B cell (primary cell): Measurements from ENCODE around the gene CCDC57. TPM values are rescaled to one million over a fixed set of nuclear protein-coding genes. Genes with fewer than 3 reads are reported as not detected.

Experiments used
- ATAC-seq: fragments of 200-7000 bp; cut with Tn5 transposase; one replicate; pipeline ENCODE4 v1.10.0; 2021; ENCODE audit warnings: low read depth, mild to moderate bottlenecking, moderate number of reproducible peaks, moderate library complexity
- CTCF ChIA-PET: fragments of 350-600 bp; sonication (Branson Sonifier 250); formaldehyde crosslinking; loops from one replicate; lab custom pipeline; 2021; ENCODE audit warnings: antibody characterized with exemption, inconsistent platforms; lab: Charles Lee
- POLR2A ChIA-PET: fragments of 350-600 bp; sonication (Branson Sonifier 250); formaldehyde crosslinking; loops from one replicate; lab custom pipeline; 2021; ENCODE audit warnings: antibody characterized with exemption; lab: Charles Lee
- DNase-seq: peaks from one replicate; pipeline ENCODE4 v3.0.0; 2013
- H2AFZ ChIP-seq: 2 replicates; pipeline ENCODE4 v1.6.1; 2012; ENCODE audit warnings: mild to moderate bottlenecking, low read depth, low read length; ENCODE audit not compliant: insufficient read depth, poor library complexity, severe bottlenecking
- H3K27ac ChIP-seq, 2 donors: 1 replicate in 1 of 2; 2 replicates in 1 of 2; pipeline ENCODE4 v1.5.1; 2012 to 2013; ENCODE audit warnings: low read length in 2 of 2, mild to moderate bottlenecking in 2 of 2, moderate library complexity in 1 of 2
- H3K27me3 ChIP-seq, 4 experiments: fragments of 200-600 bp in 1 of 4; sonication (generic) in 1 of 4; replicated peaks in 1 of 4; 1 replicate in 2 of 4; 2 replicates in 2 of 4; pipeline versions ENCODE4 v1.6.1 to v1.7.0; 2013 to 2016; ENCODE audit warnings: low read length in 3 of 4, mild to moderate bottlenecking in 2 of 4, mixed read lengths in 1 of 4, moderate library complexity in 1 of 4; ENCODE audit not compliant: insufficient read depth in 4 of 4, control insufficient read depth in 3 of 4; ENCODE audit errors: control extremely low read depth in 1 of 4
- H3K36me3 ChIP-seq, 2 experiments: replicated peaks in 1 of 2; 1 replicate in 1 of 2; 2 replicates in 1 of 2; pipeline versions ENCODE4 v1.6.1 to v1.7.1; 2013; ENCODE audit warnings: low read length in 1 of 2; ENCODE audit not compliant: insufficient read depth in 2 of 2, control insufficient read depth in 1 of 2; ENCODE audit errors: control extremely low read depth in 1 of 2, extremely low read depth in 1 of 2
- H3K4me1 ChIP-seq, 2 donors: fragments of 200-600 bp in 1 of 2; sonication (generic) in 1 of 2; 1 replicate in 1 of 2; 2 replicates in 1 of 2; pipeline versions ENCODE4 v1.5.1 to v1.6.1; 2013 to 2017; ENCODE audit warnings: low read length in 2 of 2; ENCODE audit not compliant: control insufficient read depth in 2 of 2, insufficient read depth in 2 of 2
- H3K4me2 ChIP-seq: replicated peaks from 2 replicates; pipeline ENCODE3; 2012; ENCODE audit warnings: mild to moderate bottlenecking, low read depth, low read length; ENCODE audit not compliant: poor library complexity, severe bottlenecking
- H3K4me3 ChIP-seq, 5 experiments: fragments of 200-600 bp in 1 of 5; sonication (generic) in 1 of 5; 1 replicate in 3 of 5; 2 replicates in 2 of 5; pipeline versions ENCODE4 v1.5.1 to v1.7.0; 2011 to 2016; ENCODE audit warnings: low read length in 4 of 5, mild to moderate bottlenecking in 4 of 5, low read depth in 2 of 5, control low read depth in 1 of 5, moderate library complexity in 1 of 5; ENCODE audit not compliant: insufficient read depth in 1 of 5; ENCODE audit errors: control extremely low read depth in 1 of 5, extremely low read depth in 1 of 5
- H3K79me2 ChIP-seq: fragments of 200-600 bp; sonication (generic); one replicate; pipeline ENCODE4 v1.6.0; 2016; ENCODE audit warnings: low read length; ENCODE audit not compliant: control insufficient read depth, insufficient read depth
- H3K9ac ChIP-seq: fragments of 200-600 bp; sonication (generic); 2 replicates; pipeline ENCODE4 v1.6.1; 2017; ENCODE audit warnings: mild to moderate bottlenecking, low read length, moderate library complexity
- H3K9me3 ChIP-seq, 3 donors: one replicate each; pipeline versions ENCODE4 v1.6.1 to v1.7.1; 2013; ENCODE audit warnings: low read length in 2 of 3; ENCODE audit not compliant: control insufficient read depth in 2 of 3, insufficient read depth in 1 of 3; ENCODE audit errors: control extremely low read depth in 1 of 3
- H4K20me1 ChIP-seq: 2 replicates; pipeline ENCODE4 v1.6.0; 2012; ENCODE audit warnings: mild to moderate bottlenecking, low read length; ENCODE audit not compliant: insufficient read depth, control insufficient read depth, poor library complexity, severe bottlenecking
- H3K27ac Mint-ChIP-seq: one replicate; pipeline ENCODE4 v1.8.0; 2021; ENCODE audit warnings: mixed read lengths
- H3K27me3 Mint-ChIP-seq: one replicate; pipeline ENCODE4 v1.8.0; 2021; ENCODE audit warnings: mixed read lengths
- H3K4me1 Mint-ChIP-seq: one replicate; pipeline ENCODE4 v1.8.0; 2021; ENCODE audit warnings: mixed read lengths
- H3K4me3 Mint-ChIP-seq: one replicate; pipeline ENCODE4 v1.8.0; 2021; ENCODE audit warnings: mixed read lengths
- H3K9me3 Mint-ChIP-seq: one replicate; pipeline ENCODE4 v1.8.0; 2022; ENCODE audit warnings: mixed read lengths; ENCODE audit not compliant: insufficient read depth
- CTCF ChIP-seq: fragments of 200-600 bp; IDR thresholded peaks from one replicate; pipeline ENCODE4 v1.8.0; 2022; ENCODE audit warnings: antibody characterized with exemption, mild to moderate bottlenecking
- EZH2 ChIP-seq: IDR thresholded peaks from 2 replicates; pipeline ENCODE4 v1.6.1; 2012; ENCODE audit warnings: borderline replicate concordance, low read depth, mild to moderate bottlenecking, moderate library complexity, low read length; ENCODE audit not compliant: insufficient read depth, poor library complexity, severe bottlenecking
- WGBS: methylation state at CpG from one replicate; pipeline ENCODE4 v1.1.5; 2013; ENCODE audit warnings: missing lambda C conversion rate; ENCODE audit not compliant: insufficient coverage; 5-methylcytosine and 5-hydroxymethylcytosine counted together
- intact Hi-C: fragments of 100-400 bp; cut with micrococcal nuclease; formaldehyde crosslinking; loops from one replicate; pipeline ENCODE4 v1.10.0; 2022
- polyA plus RNA-seq: library from polyadenylated mRNA; depleted of rRNA; stranded (reverse); fragments of >200 nt; gene quantifications from 2 replicates; pipeline ENCODE4 v1.2.3, GENCODE V29; 2012
- total RNA-seq, 2 donors: library from RNA; stranded (reverse); fragments of 120-200 nt in 1 of 2; gene quantifications; 1 replicate in 1 of 2; 2 replicates in 1 of 2; pipeline versions ENCODE4 v1.2.3 to v1.2.4, GENCODE V29; 2013 to 2022

CCDC57 gene
- total and polyA plus RNA-seq, 2 donors (not counting 1 experiment from before 2014, with no cell fraction given), result 49.7 to 67.2 TPM

- ChIA-PET POLR2A (interaction anchor here (0.6 to 6.3 kb wide), 3 partner anchors 15 to 225 kb away, joined by 3 to 46 read pairs (median 5); partner anchors contain the start of gene SLC16A3), CTCF (interaction anchor here (2.4 to 3.4 kb wide), 2 partner anchors 8 to 15 kb away, joined by 8 to 16 read pairs; partner anchors contain the start of gene SLC16A3)
- Histone ChIP-seq H3K36me3 (no peaks in the 10 kb centered on the region), H3K4me3 (no peak overlapping the region), H3K9me3 (no peaks in the 10 kb centered on the region), H4K20me1 (no peaks in the 10 kb centered on the region), H3K4me1 (peaks cover 31 to 39% of the 10 kb centered on the region in 2 donors), H3K27ac (no peak overlapping the region), H2AFZ (no peak overlapping the region), H3K9ac (no peak overlapping the region), H3K4me2 (no peak overlapping the region), H3K27me3 (no peaks in the 10 kb centered on the region), H3K79me2 (peaks cover 3% of the 10 kb centered on the region)
- TF ChIP-seq EZH2 (no peak), CTCF (no peak)
- Mint-ChIP-seq H3K9me3 (no peaks in the 10 kb centered on the region), H3K27ac (peak overlapping the region; percentile 73), H3K4me1 (peaks cover 31% of the 10 kb centered on the region), H3K27me3 (no peaks in the 10 kb centered on the region), H3K4me3 (peak overlapping the region; percentile 70)
- WGBS, result 90% methylated on average over 11 of the region's 11 CpGs
- intact Hi-C loops, result loop anchor here (10.0 kb wide), 1 partner anchor 119 kb away; the partner anchor contains the start of gene FASN
- ATAC-seq (no peak), DNase-seq (peak; percentile 33)
These were observed 1.5 kb upstream of the CCDC57 start for GRCh38 chr17:82214012-82214628.
